ENCODE measurements around the gene SDHC. TPM values are rescaled to one million over a fixed set of nuclear protein-coding genes. Genes with fewer than 3 reads are reported as not detected.
"Not testable (repeated sequence)": the region's sequence is repeated elsewhere in the genome, so short reads cannot be mapped to it uniquely, and the experiment has no call there.

The SDHC gene
- total RNA-seq, 1 experiment from 2014 or later: 192 TPM

DNA sequence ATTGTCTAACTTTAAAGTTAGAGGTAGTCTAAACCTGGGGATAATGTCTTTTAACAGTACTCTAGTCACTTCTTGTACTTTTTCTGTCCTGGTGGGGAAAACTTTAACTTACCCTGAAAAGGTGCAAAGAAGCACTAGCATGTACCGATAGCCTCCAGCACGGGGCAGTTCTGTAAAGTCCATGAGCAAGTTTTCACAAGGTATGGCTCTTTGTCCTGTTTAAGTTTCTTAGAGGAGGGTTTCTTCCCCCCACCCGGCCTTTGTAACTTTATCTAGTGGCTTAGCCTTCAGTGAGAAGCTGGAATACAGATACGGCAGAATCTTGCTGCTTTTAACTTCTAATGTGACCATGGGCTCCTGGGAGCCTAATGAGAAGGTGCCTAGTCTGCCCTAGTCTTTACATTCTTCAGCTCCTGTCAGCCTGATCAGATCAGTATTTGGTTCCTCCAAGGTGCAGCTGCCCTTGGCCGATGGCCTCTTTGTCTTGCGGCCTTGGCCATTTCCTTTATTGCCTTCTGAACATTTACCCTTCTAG lies 93.3 kb downstream of the SDHC start:
- Histone ChIP-seq H3K4me2 (ENCODE audit: low read length) (no peak overlapping the region), H3K36me3 (ENCODE audit: control insufficient read depth in 1 of 2, insufficient read depth in 2 of 2, low read length in 2 of 2) (no peaks in the 10 kb centered on the region), H2AFZ (ENCODE audit: low read depth, low read length, poor library complexity, severe bottlenecking) (no peak overlapping the region), H3K9ac (ENCODE audit: low read length) (no peak overlapping the region), H3K27me3 (ENCODE audit: insufficient read depth, low read length) (no peaks in the 10 kb centered on the region), H3K4me3 (replicated peaks in 1 of 2; ENCODE audit: low read depth in 1 of 2, low read length in 2 of 2) (no peak overlapping the region), H3K79me2 (ENCODE audit: insufficient read depth, low read length) (no peaks in the 10 kb centered on the region), H4K20me1 (ENCODE audit: insufficient read depth) (no peaks in the 10 kb centered on the region), H3K4me1 (ENCODE audit: control insufficient read depth in 1 of 2, insufficient read depth in 2 of 2, low read length in 2 of 2) (no peaks in the 10 kb centered on the region), H3K9me2 (ENCODE audit: insufficient read depth) (no peaks in the 10 kb centered on the region), H3K9me3 (ENCODE audit: control insufficient read depth in 1 of 2, insufficient read depth in 1 of 2, low read depth in 1 of 2, low read length in 2 of 2) (no peaks in the 10 kb centered on the region), H3K27ac (ENCODE audit: low read depth, low read length) (no peak overlapping the region)
- no peak for TF ChIP-seq POLR2AphosphoS5 (IDR thresholded peaks at IDR 0.05; ENCODE audit: low read depth, low read length)
- ChIA-PET RAD21 (ENCODE audit: low non-redundant PET in 1 of 2, low total read pairs in 2 of 2, uncharacterized antibody in 2 of 2, unreplicated experiment in 2 of 2) (no interaction called here), CTCF (no interaction called here), POLR2A (no interaction called here)
- ATAC-seq (no peak), DNase-seq (ENCODE audit: low read depth, low spot score) (no peak)
- intact Hi-C loops (cut with micrococcal nuclease): no loop called here
- no TSS peak for BruUV-seq (replicated peaks)

GRCh38 chr1:161408429-161409052 lies 94.4 kb downstream of the SDHC start:
- no peak overlapping the region for H3K4me3 ChIP-seq (replicated peaks in 1 of 2; ENCODE audit: low read depth in 1 of 2, low read length in 2 of 2)
- no peak overlapping the region for H3K4me2 ChIP-seq (ENCODE audit: low read length)
- intact Hi-C loops (cut with micrococcal nuclease): no loop called here
- no peak for DNase-seq (ENCODE audit: low read depth, low spot score)
- ATAC-seq: no peak
- RAD21 ChIA-PET (ENCODE audit: low non-redundant PET in 1 of 2, low total read pairs in 2 of 2, uncharacterized antibody in 2 of 2, unreplicated experiment in 2 of 2): no interaction called here
- TF ChIP-seq FOSL1 (IDR thresholded peaks at IDR 0.05; ENCODE audit: low read depth): no peak
- TF ChIP-seq EGR1 (IDR thresholded peaks at IDR 0.05; ENCODE audit: low read depth): no peak
- TF ChIP-seq YY1 (IDR thresholded peaks at IDR 0.05; ENCODE audit: extremely low read depth, insufficient replicate concordance, low read depth, low read length): no peak
- no peak for TF ChIP-seq JUND (IDR thresholded peaks at IDR 0.05)
- TF ChIP-seq, protein P1, sequence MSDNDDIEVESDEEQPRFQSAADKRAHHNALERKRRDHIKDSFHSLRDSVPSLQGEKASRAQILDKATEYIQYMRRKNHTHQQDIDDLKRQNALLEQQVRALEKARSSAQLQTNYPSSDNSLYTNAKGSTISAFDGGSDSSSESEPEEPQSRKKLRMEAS (IDR thresholded peaks at IDR 0.05): no peak
- TF ChIP-seq ZNF274 (IDR thresholded peaks at IDR 0.05; ENCODE audit: low read depth, low read length): no peak
- TF ChIP-seq SP1 (IDR thresholded peaks at IDR 0.05; ENCODE audit: low read depth): no peak
- no peak for TF ChIP-seq ZFX (IDR thresholded peaks at IDR 0.05)
- TF ChIP-seq SIN3A (IDR thresholded peaks at IDR 0.05; ENCODE audit: low read depth): no peak
- TF ChIP-seq POLR2A (IDR thresholded peaks at IDR 0.05; ENCODE audit: borderline replicate concordance, extremely low read depth, insufficient read depth, insufficient read length): no peak
- no peaks in the 10 kb centered on the region for H4K20me1 ChIP-seq (ENCODE audit: insufficient read depth)
- H2AFZ ChIP-seq (ENCODE audit: low read depth, low read length, poor library complexity, severe bottlenecking): no peak overlapping the region
- H3K4me1 ChIP-seq (ENCODE audit: control insufficient read depth in 1 of 2, insufficient read depth in 2 of 2, low read length in 2 of 2): no peaks in the 10 kb centered on the region
- H3K9ac ChIP-seq (ENCODE audit: low read length): no peak overlapping the region
- BruUV-seq (replicated peaks): no TSS peak
- CTCF ChIA-PET: no interaction called here
- POLR2A ChIA-PET: no interaction called here
- H3K9me2 ChIP-seq (ENCODE audit: insufficient read depth): no peaks in the 10 kb centered on the region
- no peaks in the 10 kb centered on the region for H3K9me3 ChIP-seq (ENCODE audit: control insufficient read depth in 1 of 2, insufficient read depth in 1 of 2, low read depth in 1 of 2, low read length in 2 of 2)
- no peaks in the 10 kb centered on the region for H3K79me2 ChIP-seq (ENCODE audit: insufficient read depth, low read length)
- H3K36me3 ChIP-seq (ENCODE audit: control insufficient read depth in 1 of 2, insufficient read depth in 2 of 2, low read length in 2 of 2): no peaks in the 10 kb centered on the region
- no peaks in the 10 kb centered on the region for H3K27me3 ChIP-seq (ENCODE audit: insufficient read depth, low read length)
- no peak overlapping the region for H3K27ac ChIP-seq (ENCODE audit: low read depth, low read length)

- intact Hi-C loops (cut with micrococcal nuclease); DNase-seq (ENCODE audit: low read depth, low spot score); RAD21 ChIA-PET (ENCODE audit: low non-redundant PET in 1 of 2, low total read pairs in 2 of 2, uncharacterized antibody in 2 of 2, unreplicated experiment in 2 of 2); H3K4me3 ChIP-seq (replicated peaks in 1 of 2; ENCODE audit: low read depth in 1 of 2, low read length in 2 of 2); H3K27me3 ChIP-seq (ENCODE audit: insufficient read depth, low read length); H3K4me1 ChIP-seq (ENCODE audit: control insufficient read depth in 1 of 2, insufficient read depth in 2 of 2, low read length in 2 of 2); H3K9me3 ChIP-seq (ENCODE audit: control insufficient read depth in 1 of 2, insufficient read depth in 1 of 2, low read depth in 1 of 2, low read length in 2 of 2); H3K79me2 ChIP-seq (ENCODE audit: insufficient read depth, low read length); POLR2A ChIA-PET; BruUV-seq (replicated peaks); H3K27ac ChIP-seq (ENCODE audit: low read depth, low read length); ATAC-seq; H2AFZ ChIP-seq (ENCODE audit: low read depth, low read length, poor library complexity, severe bottlenecking); H3K9me2 ChIP-seq (ENCODE audit: insufficient read depth); H3K4me2 ChIP-seq (ENCODE audit: low read length); H3K36me3 ChIP-seq (ENCODE audit: control insufficient read depth in 1 of 2, insufficient read depth in 2 of 2, low read length in 2 of 2); H3K9ac ChIP-seq (ENCODE audit: low read length); H4K20me1 ChIP-seq (ENCODE audit: insufficient read depth): not testable (repeated sequence)
- CTCF ChIA-PET: interaction anchor here (1.0 kb wide), 1 partner anchor 184 kb away, joined by 3 read pairs; the partner anchor contains the start of gene TOMM40L
Measured at GRCh38 chr1:161409848-161410635, 95.9 kb downstream of the SDHC start.

Data from HCT116 (cell line).